ENCODE data around the gene CAMKK2.

DNA sequence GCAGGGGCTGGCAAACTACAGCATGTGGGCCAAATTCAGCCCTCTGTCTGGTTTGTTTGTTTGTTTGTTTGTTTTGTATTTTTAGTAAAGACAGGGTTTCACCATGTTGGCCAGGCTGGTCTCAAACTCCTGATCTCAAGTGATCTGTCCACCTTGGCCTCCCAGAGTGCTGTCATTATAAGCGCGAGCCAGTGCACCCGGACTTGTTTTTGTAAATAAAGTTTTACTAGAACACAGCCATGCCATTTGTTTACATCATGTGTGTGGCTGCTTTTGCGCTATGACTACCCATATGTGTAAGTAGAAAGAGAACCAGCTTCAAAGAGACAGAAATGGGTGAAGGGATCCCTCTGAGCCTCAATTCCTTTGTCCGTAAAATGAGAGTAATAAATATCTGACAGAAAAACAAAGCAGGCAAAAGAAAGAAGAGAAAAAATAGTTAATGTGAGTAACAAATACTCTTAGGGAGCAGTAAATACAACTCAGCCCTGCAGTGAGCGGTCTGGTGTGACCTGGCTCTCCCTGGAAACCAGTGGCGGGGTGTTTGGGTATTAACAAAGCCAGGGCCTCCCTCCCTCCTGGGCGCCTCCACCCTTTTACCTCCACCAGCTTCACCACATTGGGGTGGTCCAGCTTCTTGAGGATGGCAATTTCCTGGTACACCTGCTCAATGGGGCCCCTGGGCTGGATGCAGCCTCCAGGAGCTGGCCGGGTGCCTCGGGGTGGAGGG, 33.1 kb downstream of the CAMKK2 start:
- TF ChIP-seq, protein P1, sequence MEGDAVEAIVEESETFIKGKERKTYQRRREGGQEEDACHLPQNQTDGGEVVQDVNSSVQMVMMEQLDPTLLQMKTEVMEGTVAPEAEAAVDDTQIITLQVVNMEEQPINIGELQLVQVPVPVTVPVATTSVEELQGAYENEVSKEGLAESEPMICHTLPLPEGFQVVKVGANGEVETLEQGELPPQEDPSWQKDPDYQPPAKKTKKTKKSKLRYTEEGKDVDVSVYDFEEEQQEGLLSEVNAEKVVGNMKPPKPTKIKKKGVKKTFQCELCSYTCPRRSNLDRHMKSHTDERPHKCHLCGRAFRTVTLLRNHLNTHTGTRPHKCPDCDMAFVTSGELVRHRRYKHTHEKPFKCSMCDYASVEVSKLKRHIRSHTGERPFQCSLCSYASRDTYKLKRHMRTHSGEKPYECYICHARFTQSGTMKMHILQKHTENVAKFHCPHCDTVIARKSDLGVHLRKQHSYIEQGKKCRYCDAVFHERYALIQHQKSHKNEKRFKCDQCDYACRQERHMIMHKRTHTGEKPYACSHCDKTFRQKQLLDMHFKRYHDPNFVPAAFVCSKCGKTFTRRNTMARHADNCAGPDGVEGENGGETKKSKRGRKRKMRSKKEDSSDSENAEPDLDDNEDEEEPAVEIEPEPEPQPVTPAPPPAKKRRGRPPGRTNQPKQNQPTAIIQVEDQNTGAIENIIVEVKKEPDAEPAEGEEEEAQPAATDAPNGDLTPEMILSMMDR (conservative IDR thresholded peaks at IDR 0.05 in 1 of 2, IDR thresholded peaks at IDR 0.05 in 1 of 2; ENCODE audit: low read depth in 1 of 2, low read length in 2 of 2), result no peak
- TF ChIP-seq EZH2 (IDR thresholded peaks at IDR 0.05; ENCODE audit: low read length, missing control alignments), result no peak

Measured in fibroblast of lung (primary cell).